Kidney tubule cell (primary cell): ENCODE measurements around the gene PXDN.

ENCODE experiments used
- DNase-seq: peaks from one replicate; pipeline ENCODE4 v3.0.0-alpha.2; 2018; ENCODE audit warnings: low spot score

PXDN gene

DNA sequence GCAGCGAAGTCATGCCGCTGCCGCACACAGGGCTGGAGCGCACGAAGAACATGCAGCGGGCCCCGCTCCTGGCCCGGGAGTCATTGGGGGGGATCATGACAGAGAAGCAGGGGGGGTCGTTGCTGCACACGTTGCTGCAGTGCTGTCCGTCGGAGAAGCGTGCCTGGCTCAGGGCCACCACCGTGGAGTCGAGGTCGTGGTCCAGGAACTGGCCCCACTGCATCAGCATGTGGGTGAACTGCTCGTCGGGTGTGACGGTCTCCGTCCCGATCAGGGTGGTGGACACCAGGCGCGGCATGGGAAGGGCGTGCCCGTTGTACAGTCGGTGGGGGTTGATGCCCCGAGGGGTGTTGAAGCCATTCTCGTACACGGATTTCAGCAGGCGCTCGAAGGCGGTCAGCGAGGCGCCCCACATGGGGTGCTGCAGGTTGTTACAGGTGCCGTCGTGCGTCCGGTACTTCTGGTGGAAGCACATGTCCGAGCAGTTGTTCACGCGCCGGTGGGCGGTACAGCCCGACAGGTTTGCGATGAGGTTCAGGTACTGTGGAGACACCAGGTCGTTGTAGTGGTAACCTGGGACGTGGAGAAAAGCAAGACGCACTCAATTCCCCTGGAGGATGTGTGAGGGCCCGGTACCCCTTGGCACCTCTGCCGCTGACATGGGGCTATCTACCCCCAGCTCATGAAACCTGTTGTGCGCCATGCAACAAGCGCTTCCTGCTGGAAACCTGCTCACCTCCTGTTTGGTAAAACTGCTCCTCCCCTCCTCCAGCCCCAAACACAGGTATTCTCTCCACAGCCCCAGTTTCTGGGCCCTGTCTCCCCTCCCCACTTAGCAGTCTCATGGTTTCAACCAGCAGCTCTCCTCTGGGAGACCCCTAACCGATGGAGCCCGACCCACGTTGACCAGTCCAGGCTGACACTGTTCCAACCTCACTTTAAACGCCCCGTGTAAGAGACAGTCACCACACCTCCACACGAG, 94.9 kb downstream of the PXDN start:
- no peak for DNase-seq

- DNase-seq: no peak
Observed at GRCh38 chr2:1648241-1649102, 95.8 kb downstream of the PXDN start.

GRCh38 chr2:1647417-1648240, 96.7 kb downstream of the PXDN start:
- no peak for DNase-seq

DNA sequence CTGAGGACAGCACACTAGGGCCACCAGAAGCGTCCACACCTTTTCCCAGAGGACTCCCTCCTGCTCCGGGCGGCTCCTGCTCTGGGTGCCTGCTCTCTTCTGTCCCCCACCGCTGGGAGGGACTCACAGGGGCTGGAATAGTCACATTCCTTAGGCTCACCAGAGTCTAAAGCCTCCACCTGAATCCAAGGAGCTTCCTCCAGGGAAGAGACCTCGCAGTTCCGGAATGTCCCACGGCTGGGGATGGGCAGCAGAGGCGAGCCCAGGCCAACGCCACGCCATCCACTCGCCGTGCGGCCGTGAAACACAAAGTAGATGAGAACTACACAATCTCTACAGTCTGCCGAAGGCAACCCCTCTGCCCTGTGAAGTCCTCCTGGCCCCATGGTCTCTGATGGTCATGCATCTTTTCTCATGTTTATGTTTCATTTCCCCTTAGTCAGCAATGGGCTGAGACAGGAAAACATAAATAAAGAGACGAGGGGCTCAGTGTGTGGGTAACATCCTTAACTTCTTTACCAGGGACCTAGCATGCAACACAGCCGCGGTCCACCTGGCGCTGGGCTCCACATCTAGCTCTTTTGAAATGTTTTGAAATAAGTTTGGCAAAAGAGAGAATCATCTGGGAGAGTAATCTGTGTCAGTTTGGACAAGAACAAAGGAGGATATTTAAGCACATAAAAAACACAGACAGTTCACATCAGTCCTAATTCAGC, 98.4 kb downstream of the PXDN start:
- DNase-seq: peak; percentile 59

DNA sequence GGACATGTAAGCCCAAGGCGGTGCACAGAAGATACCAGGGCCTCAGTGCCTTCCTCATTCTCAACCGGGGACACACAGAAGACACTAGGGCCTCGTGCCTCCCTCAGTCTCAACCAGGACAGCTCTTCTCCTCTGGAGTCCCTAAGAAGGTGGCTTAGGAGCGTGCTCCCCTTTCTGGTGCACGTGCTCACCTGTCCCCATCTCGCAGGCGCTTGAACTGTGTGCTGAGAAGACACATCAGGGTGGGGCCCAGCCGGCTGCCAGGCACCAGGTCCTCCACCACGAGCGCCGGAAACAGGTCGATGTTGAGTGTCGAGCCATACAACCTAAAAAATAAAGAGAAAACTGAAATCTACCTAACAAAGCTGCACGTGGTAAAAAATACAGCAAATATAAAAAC, 99.9 kb downstream of the PXDN start:
- DNase-seq: no peak

- DNase-seq: no peak
Observed at GRCh38 chr2:1642993-1643619, 101.2 kb downstream of the PXDN start.

DNA sequence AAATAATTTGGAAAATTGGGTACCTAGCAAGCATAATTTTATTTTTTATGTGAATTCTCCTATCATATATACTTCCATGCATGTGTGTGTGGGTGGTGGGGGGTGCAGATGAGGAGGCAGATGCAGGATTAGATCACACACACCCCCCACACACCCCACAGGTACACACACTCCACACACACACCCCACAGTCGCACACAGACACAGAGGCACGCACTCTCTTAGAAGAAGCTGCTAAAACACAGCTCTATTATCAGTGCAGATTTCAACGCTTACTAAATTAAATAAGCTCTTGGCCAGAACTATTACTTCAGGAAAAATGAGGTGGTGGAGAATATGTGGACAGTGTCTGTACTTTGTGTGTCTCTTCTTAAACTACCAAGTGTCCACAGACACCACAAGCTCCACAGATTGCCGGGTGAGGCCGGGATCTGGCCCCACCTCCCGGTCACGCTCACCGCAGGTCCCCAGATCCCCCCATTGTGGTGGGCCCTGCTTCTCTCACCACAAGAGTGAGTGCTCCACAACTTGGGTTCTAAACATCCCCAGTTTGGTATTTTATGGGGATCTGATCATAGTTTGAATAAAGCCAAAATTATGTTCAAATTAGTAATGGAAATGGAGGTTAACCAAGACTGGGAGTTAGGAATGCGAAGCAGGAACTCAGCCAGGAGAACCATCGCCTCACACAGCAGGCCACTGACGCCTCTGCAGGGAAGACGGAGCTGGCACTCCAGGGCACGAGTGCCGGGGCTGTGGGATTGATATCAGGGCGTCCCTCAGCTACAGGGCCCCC, 102.1 kb downstream of the PXDN start:
- DNase-seq: no peak

DNA sequence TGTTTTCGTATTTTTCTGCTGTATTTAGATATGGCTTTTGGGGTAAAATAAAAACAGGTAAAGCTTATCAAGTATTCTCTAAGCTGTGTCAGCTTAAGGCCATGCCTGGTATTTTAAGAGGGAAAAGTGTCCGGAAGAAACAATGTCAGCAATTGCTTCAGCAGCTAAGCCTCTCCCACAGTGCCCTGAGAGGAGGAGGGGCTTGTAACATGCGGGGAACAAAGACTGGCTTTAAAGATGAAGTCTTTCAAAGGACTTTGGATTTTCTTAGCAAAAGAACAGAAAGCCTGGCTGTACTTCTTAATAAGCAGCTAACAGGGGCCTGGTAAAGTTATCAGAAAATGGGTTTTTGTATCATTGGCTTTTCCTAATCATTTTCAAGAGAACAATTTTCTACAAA, 102.8 kb downstream of the PXDN start:
- no peak for DNase-seq

- DNase-seq: no peak
Observed at GRCh38 chr2:1640301-1641135, 103.8 kb downstream of the PXDN start.

GRCh38 chr2:1639086-1639858, 105.0 kb downstream of the PXDN start:
- no peak for DNase-seq

GRCh38 chr2:1638281-1638860, 105.9 kb downstream of the PXDN start:
- DNase-seq: no peak

DNA sequence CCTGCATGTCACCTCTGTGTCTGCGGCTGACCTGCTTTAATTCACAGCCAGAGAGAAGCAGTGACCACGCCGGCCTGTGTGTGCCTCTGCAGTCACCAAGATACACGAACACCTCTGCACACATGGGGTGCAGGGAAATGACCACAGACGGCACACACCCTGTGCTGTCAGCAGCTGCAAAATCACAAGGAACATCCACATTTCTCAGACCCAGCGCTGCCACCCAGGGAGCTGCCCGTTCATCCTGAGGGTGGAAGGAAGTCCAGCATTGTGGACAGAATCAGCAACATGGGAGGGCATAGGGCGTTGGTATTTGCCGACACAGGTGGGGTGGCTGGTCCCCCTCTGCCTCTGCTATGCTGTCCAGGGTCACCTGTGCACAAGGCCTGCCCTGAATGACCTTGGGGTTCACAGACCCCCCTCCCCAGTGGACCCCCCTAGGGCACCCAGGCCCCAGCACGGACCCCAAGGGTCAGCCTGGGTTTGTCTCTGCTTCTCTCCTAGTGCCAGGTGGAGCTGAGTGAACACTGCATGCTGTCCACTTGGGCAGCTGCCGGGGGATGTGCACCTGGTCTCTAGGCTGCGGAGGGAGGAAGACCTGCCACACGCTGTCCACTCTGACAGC, 107.4 kb downstream of the PXDN start:
- DNase-seq: no peak

DNA sequence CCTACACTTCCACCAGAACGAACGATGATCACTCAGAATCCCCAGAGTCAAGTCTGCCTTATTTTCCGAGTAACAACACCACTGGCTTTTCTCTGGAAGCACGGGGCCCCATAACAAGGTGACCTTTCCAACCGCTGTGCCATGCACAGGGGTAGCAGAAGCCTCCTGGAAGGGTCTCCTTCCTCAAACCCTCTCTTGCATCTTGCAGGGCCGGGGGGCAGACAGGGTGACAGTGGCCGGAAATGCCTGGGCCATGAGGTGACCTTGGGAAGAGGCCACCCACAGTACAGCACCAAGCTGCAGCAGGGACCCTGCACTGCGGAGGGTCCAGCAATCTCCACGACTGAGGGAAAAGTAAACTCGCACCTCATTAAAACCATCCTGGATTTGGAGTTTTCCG, 108.5 kb downstream of the PXDN start:
- DNase-seq: no peak

DNA sequence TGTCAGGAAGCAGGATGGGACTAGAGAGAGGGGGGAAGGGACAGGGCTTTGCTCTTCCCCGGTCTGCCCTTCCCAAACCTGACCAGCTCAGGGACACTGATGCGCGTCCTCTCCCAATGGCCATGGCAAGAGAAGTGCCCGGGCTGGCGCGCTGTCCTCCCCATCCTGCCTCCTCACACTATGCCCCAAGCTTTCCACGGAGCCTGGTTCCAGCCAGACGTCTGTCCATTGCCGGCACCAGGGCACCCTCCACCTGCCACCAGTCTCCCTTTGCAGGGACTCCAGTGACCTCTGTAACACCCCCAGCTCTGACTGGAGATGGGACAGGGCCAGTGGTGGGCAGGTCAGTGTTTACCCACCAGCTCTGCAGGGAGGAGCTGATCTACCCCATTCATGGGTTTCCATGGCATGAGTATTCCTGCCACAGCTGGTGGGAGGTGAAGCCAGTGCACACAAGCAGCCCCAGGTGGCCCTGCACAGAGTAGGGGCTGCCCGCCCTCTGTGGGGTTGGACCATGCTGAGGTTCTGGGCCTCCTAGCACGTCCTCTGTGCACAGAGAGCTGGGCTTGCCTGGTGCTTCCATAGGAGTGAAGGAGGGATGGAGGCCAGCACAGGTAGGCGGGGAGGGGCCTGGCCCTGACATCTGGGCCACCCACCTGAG, 109.5 kb downstream of the PXDN start:
- DNase-seq: no peak

- DNase-seq: no peak
Observed at GRCh38 chr2:1633936-1634587, 110.3 kb downstream of the PXDN start.

- no peak for DNase-seq
Observed at GRCh38 chr2:1633092-1633671, 111.1 kb downstream of the PXDN start.
